ENCODE results near the gene CYP24A1.

DNA sequence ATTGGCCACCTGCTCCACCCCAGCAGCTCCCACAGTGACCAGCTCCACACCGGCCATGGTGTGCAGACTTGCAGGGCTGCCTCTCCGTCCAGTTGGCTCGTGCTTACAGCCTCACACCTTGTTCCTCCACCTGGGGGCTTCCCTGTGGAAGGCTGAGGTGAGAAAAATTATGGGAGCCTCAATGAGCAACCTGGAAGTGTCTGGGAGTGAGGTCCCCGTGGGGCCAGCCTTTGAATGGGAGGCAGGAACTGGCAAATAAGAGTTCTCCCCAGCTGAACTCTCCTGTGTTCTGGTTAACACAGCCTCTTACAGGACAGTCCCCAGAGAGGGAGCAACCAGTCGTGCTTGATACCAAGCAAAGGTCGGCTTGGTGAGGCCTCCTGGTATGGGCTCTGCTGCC, 30.3 kb upstream of the CYP24A1 start:
- TF ChIP-seq, protein P1, sequence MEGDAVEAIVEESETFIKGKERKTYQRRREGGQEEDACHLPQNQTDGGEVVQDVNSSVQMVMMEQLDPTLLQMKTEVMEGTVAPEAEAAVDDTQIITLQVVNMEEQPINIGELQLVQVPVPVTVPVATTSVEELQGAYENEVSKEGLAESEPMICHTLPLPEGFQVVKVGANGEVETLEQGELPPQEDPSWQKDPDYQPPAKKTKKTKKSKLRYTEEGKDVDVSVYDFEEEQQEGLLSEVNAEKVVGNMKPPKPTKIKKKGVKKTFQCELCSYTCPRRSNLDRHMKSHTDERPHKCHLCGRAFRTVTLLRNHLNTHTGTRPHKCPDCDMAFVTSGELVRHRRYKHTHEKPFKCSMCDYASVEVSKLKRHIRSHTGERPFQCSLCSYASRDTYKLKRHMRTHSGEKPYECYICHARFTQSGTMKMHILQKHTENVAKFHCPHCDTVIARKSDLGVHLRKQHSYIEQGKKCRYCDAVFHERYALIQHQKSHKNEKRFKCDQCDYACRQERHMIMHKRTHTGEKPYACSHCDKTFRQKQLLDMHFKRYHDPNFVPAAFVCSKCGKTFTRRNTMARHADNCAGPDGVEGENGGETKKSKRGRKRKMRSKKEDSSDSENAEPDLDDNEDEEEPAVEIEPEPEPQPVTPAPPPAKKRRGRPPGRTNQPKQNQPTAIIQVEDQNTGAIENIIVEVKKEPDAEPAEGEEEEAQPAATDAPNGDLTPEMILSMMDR (IDR thresholded peaks at IDR 0.05), result no peak
- no peak for TF ChIP-seq EZH2 (IDR thresholded peaks at IDR 0.05)
- no peak for TF ChIP-seq EZH2phosphoT487 (IDR thresholded peaks at IDR 0.05)

All from neural progenitor cell (in vitro differentiated cells).